HG03025 (cell line): Measurements from ENCODE around the gene PSRC1.

ENCODE experiments used
- ATAC-seq: cut with Tn5 transposase; IDR thresholded peaks from one replicate; pipeline ENCODE4 v1.9.1; 2021; ENCODE audit warnings: mild to moderate bottlenecking, moderate library complexity; ENCODE audit not compliant: unreplicated experiment, low FRiP score

The PSRC1 gene

GRCh38 chr1:109261006-109261405 is 21.9 kb downstream of the PSRC1 start:
- ATAC-seq, result no peak

- no peak for ATAC-seq
Observed at GRCh38 chr1:109259674-109260557, 23.0 kb downstream of the PSRC1 start.

- no peak for ATAC-seq
Observed at GRCh38 chr1:109258481-109259466, 24.2 kb downstream of the PSRC1 start.

GRCh38 chr1:109257682-109258421 is 25.1 kb downstream of the PSRC1 start:
- no peak for ATAC-seq

- no peak for ATAC-seq
Observed at GRCh38 chr1:109256971-109257681, 25.8 kb downstream of the PSRC1 start.

GRCh38 chr1:109256085-109256484 is 26.9 kb downstream of the PSRC1 start:
- ATAC-seq, result no peak

GRCh38 chr1:109255678-109256077 is 27.3 kb downstream of the PSRC1 start:
- no peak for ATAC-seq

GRCh38 chr1:109255097-109255651 is 27.8 kb downstream of the PSRC1 start:
- ATAC-seq, result no peak

- ATAC-seq, result no peak
Observed at GRCh38 chr1:109254621-109255096, 28.3 kb downstream of the PSRC1 start.

GRCh38 chr1:109253803-109254620 is 28.9 kb downstream of the PSRC1 start:
- ATAC-seq, result no peak

- ATAC-seq, result no peak
Observed at GRCh38 chr1:109252893-109253802, 29.8 kb downstream of the PSRC1 start.

- ATAC-seq, result no peak
Observed at GRCh38 chr1:109252167-109252892, 30.6 kb downstream of the PSRC1 start.

GRCh38 chr1:109251277-109252166 is 31.4 kb downstream of the PSRC1 start:
- ATAC-seq, result no peak

- ATAC-seq, result no peak
Observed at GRCh38 chr1:109250454-109251276, 32.3 kb downstream of the PSRC1 start.
